HG02943 (cell line): ENCODE measurements around the gene GGT7.
"Not testable (repeated sequence)": the region's sequence is repeated elsewhere in the genome, so short reads cannot be mapped to it uniquely, and the experiment has no call there.

Source experiments
- ATAC-seq: cut with Tn5 transposase; IDR thresholded peaks from one replicate; pipeline ENCODE4 v1.9.1; 2021; ENCODE audit warnings: mild to moderate bottlenecking, low read depth, moderate library complexity; ENCODE audit not compliant: unreplicated experiment

The GGT7 gene

GRCh38 chr20:34883087-34883688, 10.5 kb upstream of the GGT7 start:
- ATAC-seq: no peak

GRCh38 chr20:34881689-34882088, 9.0 kb upstream of the GGT7 start:
- no peak for ATAC-seq

GRCh38 chr20:34880971-34881370, 8.3 kb upstream of the GGT7 start:
- not testable (repeated sequence) for ATAC-seq

- no peak for ATAC-seq
Measured at GRCh38 chr20:34880215-34880850, 7.7 kb upstream of the GGT7 start.

GRCh38 chr20:34876406-34877282, 4.0 kb upstream of the GGT7 start, which contains the start of gene ACSS2:
Gene ACSS2, plus strand, starts transcription at chr20:34876612. Its CDS starts 34 bp downstream, at chr20:34876646.
- ATAC-seq: peak; percentile 22

GRCh38 chr20:34875642-34876405, 3.2 kb upstream of the GGT7 start:
- peak; percentile 52 for ATAC-seq

- no peak for ATAC-seq
Measured at GRCh38 chr20:34874094-34874654, 1.5 kb upstream of the GGT7 start.

GRCh38 chr20:34873583-34874093, 982 bp upstream of the GGT7 start:
- ATAC-seq: no peak

- no peak for ATAC-seq
Measured at GRCh38 chr20:34871966-34872621, 562 bp downstream of the GGT7 start.

- no peak for ATAC-seq
Measured at GRCh38 chr20:34871320-34871926, 1.2 kb downstream of the GGT7 start.

- ATAC-seq: no peak
Measured at GRCh38 chr20:34864216-34864615, 8.4 kb downstream of the GGT7 start.

- ATAC-seq: no peak
Measured at GRCh38 chr20:34863421-34863965, 9.2 kb downstream of the GGT7 start.

GRCh38 chr20:34862724-34863123, 9.9 kb downstream of the GGT7 start:
- no peak for ATAC-seq

- no peak for ATAC-seq
Measured at GRCh38 chr20:34861386-34862084, 11.1 kb downstream of the GGT7 start.

GRCh38 chr20:34859826-34860545, 12.7 kb downstream of the GGT7 start:
- no peak for ATAC-seq

- ATAC-seq: no peak
Measured at GRCh38 chr20:34859367-34859766, 13.3 kb downstream of the GGT7 start.

GRCh38 chr20:34852298-34852697, 20.4 kb downstream of the GGT7 start:
- no peak for ATAC-seq

GRCh38 chr20:34850969-34851368, 21.7 kb downstream of the GGT7 start:
- ATAC-seq: no peak
